Gastroesophageal sphincter (tissue), 3 donors: Measurements from ENCODE around the gene RALGPS1.

ENCODE experiments used
- EP300 ChIP-seq: sonication (generic); formaldehyde crosslinking; IDR thresholded peaks from one replicate; pipeline ENCODE4 v1.6.1; 2017; ENCODE audit warnings: antibody characterized with exemption, mild to moderate bottlenecking
- POLR2A ChIP-seq, 2 donors: fragments of 450-650 bp; IDR thresholded peaks; one replicate each; pipeline ENCODE4 v1.6.1; 2017; ENCODE audit warnings: antibody characterized with exemption in 2 of 2, mild to moderate bottlenecking in 2 of 2, moderate library complexity in 1 of 2
- TF ChIP-seq, protein P1 (sequence below), 4 experiments: fragments of 200-600 bp in 2 of 4; fragments of 450-650 bp in 2 of 4; sonication (generic) in 1 of 4; IDR thresholded peaks; one replicate each; pipeline ENCODE4 v1.5.1; 2017 to 2019; ENCODE audit warnings: antibody characterized with exemption in 4 of 4, mild to moderate bottlenecking in 2 of 4, moderate library complexity in 2 of 4

DNA sequence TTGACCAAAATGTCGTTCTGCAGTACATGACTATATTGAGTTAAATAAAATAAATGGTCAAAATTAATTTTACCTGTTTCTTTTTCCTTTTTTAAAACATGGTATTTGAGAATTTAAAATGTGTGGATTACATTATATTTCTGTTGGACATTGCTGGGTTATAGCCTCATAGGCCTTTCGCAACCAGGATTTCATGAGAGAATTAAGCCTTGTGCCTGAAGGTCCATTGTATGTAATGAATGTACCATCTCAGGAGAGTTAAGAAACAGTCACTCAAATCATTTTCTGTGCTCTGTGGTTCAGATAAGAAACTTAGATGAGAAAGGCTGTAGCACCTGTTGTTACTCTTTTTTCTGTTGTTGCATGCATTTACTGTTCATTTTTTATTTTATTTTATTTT lies 104.4 kb downstream of the RALGPS1 start:
- TF ChIP-seq, protein P1, sequence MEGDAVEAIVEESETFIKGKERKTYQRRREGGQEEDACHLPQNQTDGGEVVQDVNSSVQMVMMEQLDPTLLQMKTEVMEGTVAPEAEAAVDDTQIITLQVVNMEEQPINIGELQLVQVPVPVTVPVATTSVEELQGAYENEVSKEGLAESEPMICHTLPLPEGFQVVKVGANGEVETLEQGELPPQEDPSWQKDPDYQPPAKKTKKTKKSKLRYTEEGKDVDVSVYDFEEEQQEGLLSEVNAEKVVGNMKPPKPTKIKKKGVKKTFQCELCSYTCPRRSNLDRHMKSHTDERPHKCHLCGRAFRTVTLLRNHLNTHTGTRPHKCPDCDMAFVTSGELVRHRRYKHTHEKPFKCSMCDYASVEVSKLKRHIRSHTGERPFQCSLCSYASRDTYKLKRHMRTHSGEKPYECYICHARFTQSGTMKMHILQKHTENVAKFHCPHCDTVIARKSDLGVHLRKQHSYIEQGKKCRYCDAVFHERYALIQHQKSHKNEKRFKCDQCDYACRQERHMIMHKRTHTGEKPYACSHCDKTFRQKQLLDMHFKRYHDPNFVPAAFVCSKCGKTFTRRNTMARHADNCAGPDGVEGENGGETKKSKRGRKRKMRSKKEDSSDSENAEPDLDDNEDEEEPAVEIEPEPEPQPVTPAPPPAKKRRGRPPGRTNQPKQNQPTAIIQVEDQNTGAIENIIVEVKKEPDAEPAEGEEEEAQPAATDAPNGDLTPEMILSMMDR (IDR thresholded peaks at IDR 0.05): no peak
- TF ChIP-seq EP300 (no peak), POLR2A (IDR thresholded peaks at IDR 0.05) (no peak)
